Stimulated activated CD4-positive, alpha-beta T cell treated with anti-CD3 and anti-CD28 coated beads, Interleukin-1b, Interleukin-23, amount 100 ng/mL, for 24 hours (primary cell): Measurements from ENCODE around the gene CHD1.

Source experiments
- DNase-seq, 4 experiments: peaks; one replicate each; pipeline ENCODE4 v3.0.0-alpha.2; 2020; ENCODE audit warnings: low read depth in 4 of 4, low spot score in 1 of 4

The CHD1 gene

GRCh38 chr5:98936948-98937715, 8.3 kb upstream of the CHD1 start:
- no peak for DNase-seq

- DNase-seq, result no peak
Measured at GRCh38 chr5:98935206-98935605, 6.4 kb upstream of the CHD1 start.

GRCh38 chr5:98934546-98934945, 5.7 kb upstream of the CHD1 start:
- no peak for DNase-seq

DNA sequence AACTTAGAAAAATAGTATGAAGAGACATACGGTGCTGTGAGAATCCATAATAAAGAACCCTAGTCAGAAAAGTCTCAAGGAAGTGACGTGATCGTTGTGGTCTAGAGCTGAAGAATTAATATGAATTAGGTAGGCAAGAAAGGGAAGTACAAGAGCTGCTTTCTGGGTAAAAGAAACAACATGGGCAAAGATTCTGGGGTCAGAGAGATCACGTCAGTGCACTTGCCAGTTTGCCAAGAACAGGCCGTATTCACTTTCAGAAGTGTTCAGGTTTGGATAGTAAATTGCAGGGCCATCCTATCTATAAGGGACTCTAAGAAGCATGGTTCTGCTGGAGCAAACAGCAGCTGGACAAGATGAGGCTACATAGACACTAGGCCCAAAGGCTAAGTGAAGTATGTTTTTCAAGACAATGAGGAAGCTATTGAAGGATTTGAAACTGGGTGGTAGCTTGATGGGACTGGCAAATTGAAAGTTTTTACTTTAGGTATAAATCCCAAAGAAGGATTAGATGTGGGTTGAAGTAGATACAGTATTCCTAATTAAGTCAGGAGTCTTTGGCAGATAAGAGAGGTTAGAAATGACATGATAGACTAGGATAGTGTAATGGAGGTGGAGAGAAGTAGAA, 4.8 kb upstream of the CHD1 start:
- no peak for DNase-seq

GRCh38 chr5:98930972-98931762, 2.4 kb upstream of the CHD1 start:
- DNase-seq, result no peak

- DNase-seq, result no peak
Measured at GRCh38 chr5:98929710-98930298, 997 bp upstream of the CHD1 start.

GRCh38 chr5:98927989-98928872, 576 bp downstream of the CHD1 start:
- DNase-seq, result peak; percentile 10 to 42 (median 22)

GRCh38 chr5:98927242-98927988, 1.4 kb downstream of the CHD1 start:
- peak in 3 of 4 experiments; percentile 24 to 41 (median 35) for DNase-seq

DNA sequence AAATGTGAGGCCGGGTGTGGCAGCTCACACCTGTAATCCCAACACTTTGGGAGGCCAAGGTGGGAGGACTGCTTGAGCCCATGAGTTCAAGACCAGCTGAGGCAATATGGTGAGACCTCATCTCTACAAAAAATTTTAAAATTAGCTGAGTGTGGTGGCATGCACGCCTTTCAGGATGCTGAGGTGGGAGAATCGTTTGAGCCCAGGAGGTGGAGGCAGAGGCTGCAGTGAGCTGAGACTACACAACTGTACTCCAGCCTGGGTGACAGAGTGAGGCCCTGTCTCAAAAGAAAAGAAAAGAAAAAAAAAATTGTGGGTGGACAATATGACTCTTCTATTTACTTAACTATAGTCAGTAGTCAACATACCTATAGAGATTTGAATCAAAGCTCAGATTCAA, 4.8 kb downstream of the CHD1 start:
- DNase-seq, result no peak

GRCh38 chr5:98921947-98922505, 6.8 kb downstream of the CHD1 start:
- DNase-seq, result no peak

DNA sequence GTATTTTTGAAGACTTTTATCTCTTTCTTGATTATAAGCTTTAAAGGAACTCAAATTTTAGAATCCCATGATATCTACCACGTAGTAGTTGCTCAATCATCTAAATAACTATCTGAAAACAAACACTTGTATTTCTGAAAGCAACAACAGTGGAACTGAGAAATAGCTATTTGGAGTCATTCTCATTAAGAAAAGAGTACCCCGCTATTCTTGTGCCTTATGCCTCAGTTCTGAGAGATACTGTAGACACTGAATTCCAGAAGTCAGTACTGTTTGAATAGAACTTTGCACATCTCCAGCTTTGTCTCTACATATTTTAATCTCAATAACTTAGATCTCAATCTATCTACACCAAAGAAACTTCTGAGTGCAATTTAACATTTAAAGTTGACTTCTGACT, 11.4 kb downstream of the CHD1 start:
- DNase-seq, result no peak

GRCh38 chr5:98916540-98916939, 12.3 kb downstream of the CHD1 start:
- DNase-seq, result no peak

GRCh38 chr5:98913911-98914310, 14.9 kb downstream of the CHD1 start:
- DNase-seq, result no peak

DNA sequence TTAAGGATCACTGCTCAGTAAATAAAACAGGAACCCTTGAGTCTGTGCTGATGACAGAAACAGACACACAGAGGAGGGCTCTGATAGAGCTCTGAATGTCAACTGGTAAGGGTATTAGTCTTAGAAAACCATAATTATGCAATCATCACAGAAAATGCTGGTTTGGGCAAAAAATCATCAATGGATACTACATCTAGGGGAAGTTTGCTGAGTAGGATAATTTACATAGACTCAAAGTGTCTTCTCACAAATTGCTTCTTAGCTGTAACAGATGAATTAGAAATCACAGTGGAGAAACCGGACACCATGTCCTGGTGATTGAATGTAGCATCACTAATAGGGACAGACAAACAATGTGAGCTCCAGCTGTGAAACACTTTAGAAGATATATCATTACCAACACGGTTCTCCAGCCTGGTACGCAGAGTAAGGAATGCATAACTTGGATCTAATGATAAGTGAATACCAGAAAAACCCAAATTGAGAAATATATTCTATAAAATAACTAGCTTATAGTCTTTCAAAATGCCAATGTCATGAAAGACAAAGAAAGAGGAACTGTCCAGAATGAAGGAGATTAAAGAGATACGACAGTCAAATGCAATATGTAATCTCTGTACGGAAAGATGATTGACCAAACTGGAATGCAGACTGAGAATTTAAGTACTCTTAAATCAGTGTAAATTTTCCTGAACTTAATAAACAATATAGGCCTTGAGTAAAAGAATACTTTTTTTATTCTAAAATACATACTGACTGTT, 17.3 kb downstream of the CHD1 start:
- DNase-seq, result no peak

GRCh38 chr5:98909363-98909762, 19.4 kb downstream of the CHD1 start:
- no peak for DNase-seq

GRCh38 chr5:98907951-98908350, 20.9 kb downstream of the CHD1 start:
- no peak for DNase-seq

DNA sequence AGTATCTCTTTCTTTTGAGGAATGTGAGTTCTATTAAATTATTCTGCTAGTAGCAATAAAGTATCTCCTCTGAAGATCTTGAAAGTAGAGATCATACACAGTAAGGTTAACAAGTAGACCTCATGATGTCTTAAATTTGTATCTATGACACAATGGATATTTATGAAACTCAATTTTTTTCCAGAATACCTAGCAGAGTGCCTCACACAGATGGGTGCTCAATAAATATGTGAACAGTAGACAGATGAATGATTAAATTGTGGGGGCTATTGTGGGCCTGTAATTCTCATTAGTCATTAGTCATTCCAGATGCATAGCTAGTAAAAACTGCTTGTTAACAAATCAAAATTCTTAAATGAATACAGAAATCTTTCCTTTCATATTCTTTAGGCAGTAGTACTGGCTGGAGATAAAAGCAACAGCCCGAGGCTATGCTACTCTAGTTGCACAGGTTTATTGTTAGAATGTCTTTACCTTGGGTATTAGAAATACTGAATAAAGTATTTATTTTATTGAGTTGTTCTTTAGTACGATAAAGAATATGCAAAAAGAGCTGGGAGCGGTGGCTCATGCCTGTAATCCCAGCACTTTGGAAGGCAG, 22.0 kb downstream of the CHD1 start:
- DNase-seq, result no peak

DNA sequence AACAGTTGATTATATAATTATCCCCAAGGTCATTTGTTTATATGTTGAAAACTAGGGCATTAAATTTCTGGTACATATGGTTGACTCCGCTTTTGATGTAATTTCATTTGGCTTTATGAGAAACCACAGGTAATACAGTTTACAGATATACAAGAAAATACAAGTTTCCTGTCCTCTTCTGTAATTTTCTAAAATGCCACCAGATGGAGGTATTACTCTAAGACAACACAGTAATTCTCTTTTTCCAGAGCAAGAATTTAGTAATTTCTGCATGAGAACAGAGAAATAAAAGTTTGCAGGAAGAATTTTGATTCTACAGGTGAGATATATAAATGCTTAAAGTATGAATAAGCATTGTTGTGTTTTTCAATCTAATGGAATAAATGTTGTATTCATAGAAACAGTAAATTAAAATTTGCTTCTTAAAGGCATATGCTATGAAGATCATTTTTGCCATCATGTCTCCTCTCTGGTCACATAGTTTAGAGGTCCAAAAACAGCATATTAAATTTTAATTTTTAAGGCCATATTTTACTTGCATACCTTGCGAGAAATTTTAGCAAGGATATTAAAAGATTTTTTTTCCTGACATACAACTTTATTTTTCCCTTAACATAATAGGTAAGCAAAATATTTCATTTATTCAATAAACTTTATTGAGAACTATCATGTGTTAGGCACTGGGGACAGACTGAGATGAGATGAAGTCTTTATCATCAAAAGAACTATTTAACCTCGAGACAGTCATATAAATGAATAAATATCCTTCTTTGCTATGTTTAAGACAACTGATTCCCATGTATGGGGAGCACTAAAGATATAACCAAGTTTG, 22.7 kb downstream of the CHD1 start:
- DNase-seq, result no peak
